GM19025 (cell line): ENCODE data around the gene TNFRSF8.
"Not testable (repeated sequence)": the region's sequence is repeated elsewhere in the genome, so short reads cannot be mapped to it uniquely, and the experiment has no call there.

Experiments used
- ATAC-seq: cut with Tn5 transposase; IDR thresholded peaks from one replicate; pipeline ENCODE4 v1.9.1; 2021; ENCODE audit warnings: mild to moderate bottlenecking, low read depth, moderate library complexity; ENCODE audit not compliant: unreplicated experiment

The TNFRSF8 gene

DNA sequence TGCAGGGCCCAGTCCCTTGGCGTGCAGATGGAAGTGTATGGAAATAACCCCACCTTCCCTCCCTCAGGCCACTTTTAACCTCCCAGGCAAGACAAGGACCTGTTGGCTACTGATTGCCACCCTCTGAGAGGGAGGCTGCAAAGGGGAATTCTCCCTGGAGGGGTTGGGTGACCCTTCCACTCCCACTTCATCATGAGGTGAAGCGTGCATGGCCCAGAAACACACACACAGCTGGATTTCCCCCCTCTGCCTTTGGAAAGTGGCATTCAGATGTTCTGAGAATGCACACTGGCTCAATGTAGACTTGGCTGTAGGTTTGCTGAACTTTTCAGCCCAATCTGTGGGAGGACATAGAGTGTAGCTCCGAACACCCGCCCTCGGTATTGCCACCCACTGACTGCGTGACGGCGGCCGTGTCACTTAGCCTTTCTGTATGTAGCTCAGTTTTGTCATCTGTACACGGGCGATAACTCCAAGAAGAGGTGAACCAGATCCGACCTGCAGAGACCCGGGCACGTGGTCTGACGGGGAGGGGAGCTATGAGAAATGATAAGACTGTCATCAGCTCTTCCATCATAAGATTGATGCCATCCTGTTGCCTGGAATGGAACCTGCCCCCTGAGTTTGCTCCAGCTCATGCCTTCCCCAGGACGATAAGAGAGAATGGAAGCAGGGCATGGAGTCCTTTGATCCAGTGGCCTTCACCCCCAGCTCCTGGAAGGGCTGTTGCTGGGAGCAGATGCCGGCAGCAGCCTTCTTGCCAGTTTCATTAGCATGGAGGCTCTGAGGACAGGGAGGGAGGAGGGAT is 24.5 kb upstream of the TNFRSF8 start:
- no peak for ATAC-seq

DNA sequence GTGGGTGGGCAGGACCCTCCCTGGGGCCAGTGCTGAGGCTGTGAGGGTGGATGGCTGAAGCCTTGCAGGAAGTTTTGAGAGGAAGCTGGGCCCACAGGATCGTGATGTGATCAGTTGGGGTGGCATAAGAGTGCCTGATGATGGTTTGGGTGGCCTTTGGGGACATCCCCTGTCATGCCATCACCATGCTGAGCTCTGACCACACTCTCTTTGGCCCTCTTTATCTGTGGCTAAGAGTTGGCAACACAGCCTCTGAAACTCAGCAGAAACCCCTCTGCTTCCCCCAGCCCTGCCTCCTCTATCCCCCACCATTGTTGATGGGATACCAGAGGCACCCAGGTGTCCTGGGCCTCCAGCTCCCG is 24.0 kb upstream of the TNFRSF8 start:
- ATAC-seq: no peak

DNA sequence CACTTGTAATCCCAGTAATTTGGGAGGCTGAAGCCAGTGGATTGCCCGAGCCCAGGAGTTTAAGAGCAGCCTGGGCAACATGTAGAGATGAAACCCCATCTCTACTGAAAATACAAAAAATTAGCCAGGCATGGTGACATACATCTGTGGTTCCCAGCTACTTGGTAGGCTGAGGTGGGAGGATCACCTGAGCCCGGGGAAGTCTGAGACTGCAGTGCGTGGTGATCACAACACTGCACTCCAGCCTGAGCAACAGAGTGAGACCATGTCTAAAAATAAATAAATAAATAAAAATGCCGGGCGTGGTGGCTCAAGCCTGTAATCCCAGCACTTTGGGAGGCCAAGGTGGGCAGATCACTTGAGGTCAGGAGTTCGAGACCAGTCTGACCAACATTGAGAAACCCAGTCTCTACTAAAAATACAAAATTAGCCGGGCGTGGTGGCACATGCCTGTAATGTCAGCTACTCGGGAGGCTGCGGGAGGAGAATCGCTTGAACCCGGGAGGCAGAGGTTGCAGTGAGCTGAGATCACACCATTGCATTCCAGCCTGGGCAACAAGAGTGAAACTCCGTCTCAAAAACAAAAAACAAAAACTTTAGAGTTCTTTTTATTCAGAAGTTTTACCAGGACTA is 23.2 kb upstream of the TNFRSF8 start:
- not testable (repeated sequence) for ATAC-seq

DNA sequence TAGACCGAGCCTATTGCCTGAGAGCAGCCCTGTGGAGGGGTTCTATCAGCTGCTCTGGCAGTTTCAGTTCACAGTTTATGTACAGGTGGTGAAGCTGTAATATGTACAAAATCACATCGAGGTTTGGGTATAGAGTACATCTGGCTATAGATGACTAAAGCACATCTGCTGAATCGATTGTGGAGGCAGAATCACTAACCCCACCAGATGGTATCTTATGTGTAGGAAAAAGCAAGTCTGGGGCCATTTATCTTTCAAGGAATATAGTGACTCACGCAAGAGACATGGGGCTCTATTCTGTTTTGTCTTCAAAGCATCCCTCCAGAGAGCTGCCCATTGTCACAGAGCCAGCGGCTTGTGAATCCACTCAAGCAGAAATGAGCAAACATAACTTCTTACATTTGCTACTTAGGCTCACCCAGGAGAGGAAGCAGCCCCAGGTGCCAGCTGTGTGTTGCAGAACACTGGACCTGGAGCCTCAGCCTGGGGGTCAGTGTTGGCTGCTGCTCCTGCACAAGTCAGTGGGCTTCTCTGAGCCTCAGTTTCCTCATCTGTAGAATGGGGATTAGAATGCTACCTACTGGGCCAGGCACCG is 22.5 kb upstream of the TNFRSF8 start:
- peak; percentile 74 for ATAC-seq

DNA sequence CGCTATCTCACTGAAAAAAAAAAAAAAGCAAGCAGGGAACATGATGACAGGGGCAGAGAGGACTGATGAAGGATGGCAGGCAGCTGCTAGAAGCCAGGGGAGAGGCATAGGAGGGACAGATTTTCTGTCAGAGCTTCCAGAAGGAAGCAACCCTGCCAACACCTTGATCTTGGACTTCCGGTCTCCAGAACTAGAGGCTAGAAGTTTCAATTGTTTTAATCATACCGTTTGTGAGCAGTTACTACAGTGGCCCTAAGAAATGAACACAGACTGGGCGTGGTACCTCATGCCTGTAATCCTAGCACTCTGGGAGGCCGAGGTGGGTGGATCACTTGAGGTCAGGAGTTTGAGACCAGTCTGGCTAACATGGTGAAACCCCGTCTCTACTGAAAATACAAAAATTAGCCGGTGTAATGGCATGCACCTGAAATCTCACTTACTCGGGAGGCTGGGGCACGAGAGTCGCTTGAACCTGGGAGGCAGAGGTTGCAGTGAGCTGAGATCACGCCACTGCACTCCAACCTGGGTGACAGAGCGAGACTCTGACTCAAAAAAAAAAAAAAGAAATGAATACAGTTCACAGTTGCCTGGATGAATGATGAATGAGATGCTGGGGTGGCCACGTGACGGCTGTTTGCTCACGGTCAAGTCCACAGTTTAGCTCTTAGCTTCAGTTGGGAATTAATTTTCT is 18.8 kb upstream of the TNFRSF8 start:
- not testable (repeated sequence) for ATAC-seq

DNA sequence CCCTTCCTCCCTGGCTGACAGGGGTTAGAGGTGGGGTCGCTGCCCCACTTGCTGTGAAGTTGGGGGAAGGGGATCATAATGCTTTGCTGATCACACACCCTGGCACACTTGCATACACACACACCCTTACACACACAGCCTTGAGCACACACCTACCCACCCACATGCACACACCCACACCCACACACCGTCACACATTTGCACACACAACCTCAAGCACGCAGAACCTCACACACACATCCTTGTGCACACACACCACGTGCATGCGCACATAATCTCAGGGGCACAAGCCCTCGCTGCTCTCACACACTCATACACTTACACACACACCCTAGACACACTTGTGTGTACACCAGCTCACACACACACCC is 16.4 kb upstream of the TNFRSF8 start:
- ATAC-seq: no peak

DNA sequence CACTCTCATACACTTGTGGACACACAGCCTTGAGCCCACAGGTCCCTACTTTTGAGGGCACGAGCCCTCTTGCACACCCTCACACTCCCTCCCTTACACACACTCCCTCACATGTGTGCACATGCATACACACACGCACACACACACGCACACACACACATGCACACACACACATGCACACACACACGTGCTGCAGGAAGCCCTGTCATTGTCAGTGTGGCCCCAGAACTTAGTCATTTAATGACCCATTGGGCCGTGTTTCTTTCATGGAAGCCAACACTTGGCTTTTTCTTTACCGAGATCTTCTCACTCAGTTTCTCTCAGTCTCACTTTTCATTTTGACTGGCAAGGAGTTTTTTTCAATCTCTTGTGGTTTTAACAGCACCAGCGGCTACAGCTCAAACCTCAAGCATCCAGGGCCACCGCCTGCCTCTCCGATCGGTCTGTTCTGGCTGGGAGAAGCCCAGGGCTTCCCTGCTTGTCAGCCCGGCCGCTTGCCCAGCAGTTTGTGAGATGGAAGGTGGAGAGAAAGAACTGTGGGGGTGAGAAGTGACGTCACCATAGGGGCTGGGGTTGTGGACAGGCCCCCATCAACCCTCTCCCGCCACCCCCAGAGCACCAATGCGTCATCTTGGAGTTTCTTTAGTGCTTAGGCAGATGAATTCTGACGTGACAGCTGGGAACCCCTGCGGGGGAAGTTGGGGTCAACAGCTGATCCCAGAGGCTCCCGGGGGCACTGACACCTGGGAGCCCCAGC is 15.8 kb upstream of the TNFRSF8 start:
- peak; percentile 31 for ATAC-seq

DNA sequence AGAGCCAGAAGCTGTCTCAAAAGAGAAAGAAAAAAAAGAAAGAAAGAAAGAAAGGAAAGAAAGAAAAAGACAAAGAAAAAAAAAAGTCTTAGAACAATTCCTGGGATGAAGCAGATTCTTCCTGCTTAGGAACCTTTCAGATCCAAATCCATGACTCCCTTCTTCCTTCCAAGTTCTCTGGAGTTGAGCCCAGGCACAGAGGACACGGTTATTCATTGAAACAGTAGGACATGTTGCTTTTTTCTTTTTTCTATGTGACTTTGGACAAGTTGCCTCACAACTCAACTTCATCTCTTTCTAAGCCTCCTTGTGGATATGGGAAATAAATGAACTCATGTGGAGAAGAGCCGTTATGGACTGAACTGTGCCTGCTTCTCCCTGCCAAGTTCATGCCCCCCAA is 14.7 kb upstream of the TNFRSF8 start:
- ATAC-seq: no peak

DNA sequence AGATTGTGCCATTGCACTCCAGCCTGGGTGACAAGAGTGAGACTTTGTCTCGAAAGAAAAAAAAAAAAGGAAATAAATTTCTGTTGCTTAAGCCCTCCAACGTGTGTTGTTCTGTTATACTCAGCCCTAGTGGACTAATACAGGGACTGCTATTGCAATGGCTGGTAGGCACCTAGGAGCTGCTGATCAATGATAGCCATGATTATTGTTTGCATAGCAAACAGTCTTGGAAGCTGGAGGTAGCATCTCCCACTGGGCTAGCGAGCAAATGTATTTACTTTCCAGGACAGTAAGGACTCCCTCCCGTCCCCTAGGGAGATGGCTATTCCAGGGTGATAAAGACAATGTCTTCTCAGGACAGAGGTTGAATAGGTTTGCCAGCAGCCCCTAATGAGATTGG is 13.5 kb upstream of the TNFRSF8 start:
- no peak for ATAC-seq

DNA sequence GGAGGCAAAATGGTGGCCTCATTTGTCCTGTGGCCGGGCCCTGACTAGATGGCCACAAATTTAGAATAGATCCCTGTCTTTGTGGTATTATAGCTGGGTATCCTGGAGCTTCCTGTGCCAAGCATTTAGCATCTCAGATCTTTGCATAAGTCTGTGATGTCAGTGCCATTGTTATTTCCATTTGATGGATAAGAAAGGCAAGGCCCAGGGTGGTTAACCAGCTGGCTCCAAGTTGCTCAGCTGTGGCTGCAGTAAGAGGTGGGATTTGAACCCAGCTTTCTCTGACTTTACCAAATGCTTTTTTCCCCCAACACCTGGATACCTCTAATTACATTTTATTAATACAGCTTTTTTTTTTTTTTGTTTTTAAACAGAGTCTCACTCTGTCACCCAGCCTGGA is 11.7 kb upstream of the TNFRSF8 start:
- ATAC-seq: no peak

DNA sequence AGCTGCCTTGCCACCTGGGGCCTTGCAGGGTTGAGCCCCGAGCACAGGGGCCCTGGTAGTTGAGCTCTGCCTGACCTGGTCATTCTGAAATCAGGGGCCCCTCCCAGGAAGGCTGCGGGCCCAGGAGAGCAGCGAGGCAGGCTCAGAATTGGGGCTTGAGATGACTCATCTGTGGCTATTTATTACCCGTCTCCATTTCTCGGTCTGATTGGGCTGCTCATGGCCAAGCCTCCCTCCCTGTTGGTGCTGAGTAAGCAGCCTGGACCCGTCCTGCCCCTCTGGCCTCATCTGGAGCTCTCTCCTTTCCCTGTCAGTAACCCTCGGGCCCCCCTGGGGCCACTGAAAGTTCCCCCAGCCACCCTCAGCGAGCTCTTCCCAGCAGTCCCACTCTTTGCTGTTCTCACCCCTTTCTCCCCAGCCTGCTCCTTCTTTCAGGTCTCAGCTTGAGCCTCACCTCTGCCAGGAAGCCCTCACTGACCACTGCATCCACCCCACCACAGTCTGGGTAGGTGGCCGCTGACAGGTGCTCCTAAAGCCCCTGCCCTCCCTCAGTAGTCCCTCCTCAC is 11.0 kb upstream of the TNFRSF8 start:
- peak; percentile 65 for ATAC-seq

DNA sequence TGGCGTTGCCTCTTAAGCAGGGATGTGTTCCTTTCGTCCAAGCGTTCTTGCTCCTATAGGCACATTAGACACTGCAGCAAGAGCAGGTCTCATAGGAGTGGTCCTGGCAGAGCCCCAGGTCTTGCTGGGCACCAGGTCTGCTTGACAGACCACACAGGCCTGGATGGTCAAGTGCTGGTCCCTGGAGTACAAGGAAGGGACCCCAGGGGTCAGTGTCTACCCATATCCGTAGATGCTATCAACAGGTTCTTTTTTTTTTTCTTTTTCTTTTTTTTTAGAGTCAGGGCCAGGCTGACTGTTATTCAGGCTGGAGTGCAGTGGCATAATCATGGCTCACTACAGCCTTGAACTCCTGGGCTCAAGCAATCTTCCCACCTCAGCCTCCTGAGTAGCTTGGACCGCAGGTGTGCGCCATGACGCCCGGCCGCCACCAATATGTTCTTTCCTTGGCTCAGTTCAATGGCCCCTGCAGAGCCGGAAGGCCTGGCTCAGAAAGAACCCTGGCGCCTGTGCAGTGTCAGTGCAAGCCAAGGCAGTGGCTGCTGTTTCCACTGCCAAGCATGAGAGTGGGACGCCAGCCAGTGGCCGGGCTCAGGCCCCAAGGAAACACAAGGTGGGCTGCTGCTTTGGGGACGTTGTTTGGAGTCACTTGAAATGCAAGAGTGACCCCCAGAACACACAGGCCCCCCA is 10.0 kb upstream of the TNFRSF8 start:
- no peak for ATAC-seq

DNA sequence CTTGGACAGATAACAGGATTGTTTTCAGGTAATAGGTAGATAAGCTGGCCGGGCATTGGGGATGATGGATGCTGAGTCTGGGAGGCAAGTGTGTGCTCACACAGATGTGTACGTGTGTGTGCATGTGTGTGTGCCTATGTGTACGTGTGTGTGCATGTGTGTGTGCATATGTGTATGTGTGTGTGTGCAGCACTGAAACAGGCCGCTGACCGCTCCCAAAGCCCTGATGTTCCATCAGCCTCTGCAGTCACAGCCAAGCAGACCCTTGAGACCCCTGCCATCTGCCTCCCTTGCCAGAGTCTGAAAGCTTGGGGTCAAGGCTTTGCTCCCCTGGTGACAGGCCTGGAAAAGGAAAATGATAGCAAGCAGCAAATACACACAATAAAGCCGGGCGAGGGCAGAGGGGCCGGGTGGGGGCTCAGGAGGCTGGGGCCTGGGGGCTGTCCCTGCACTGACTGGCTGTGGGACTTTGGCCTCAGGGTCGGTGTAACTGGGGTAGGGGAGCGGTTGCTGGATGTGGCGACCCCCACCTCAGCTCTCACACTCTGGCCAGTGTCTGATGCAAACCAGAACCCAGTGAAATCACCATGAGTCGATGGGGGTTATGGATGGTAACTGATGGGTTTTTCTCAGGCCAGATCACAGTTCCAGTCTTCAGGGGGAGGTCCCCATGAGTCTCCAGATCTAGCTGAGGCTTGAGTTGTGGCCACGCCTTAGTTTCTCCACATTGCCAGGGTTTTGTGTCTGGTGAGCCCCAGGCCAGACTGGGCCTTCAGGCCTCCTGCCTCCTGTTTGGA is 9.2 kb upstream of the TNFRSF8 start:
- no peak for ATAC-seq

DNA sequence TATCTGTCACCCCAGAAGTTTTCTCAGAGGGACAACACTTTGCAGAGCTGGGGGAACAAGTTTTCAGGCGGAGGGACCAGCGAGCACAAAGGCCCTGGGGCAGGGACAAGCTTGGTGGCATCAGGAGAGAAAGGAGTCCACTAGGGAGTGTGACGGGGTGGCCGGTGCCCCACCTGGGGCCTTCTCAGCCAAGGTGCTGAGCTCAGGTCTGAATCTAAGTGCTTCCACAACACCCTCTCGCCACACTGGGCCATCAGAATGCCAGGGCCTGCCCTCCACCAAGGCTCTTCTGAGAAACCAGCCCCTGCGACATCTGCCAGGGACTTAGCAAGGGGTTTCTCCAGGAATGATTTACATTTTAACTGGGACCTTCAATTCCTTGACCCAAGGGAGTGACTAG is 7.8 kb upstream of the TNFRSF8 start:
- ATAC-seq: no peak

DNA sequence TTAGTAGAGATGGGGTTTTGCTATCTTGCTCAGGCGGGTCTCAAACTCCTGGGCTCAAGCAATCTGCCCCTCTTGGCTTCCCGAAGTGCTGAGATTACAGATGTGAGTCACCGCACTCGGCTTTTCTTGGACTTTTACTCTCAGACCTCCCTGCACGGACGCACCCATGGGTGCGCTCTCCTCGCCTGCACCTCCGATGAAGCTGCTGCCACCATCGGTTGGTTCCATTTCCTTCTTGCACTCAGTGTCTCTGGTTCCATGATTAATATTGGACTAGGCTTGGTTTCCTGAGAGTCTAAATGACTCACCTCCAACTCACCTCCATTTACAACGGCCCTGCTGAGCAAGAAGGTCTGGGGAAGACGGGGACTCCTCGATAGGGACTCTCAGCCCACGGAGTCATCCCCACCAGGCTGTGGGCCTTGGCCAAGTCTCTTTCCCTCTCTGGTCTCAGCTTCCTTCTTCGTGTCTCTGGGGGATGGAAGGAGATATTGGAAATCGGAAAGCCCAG is 6.7 kb upstream of the TNFRSF8 start:
- no peak for ATAC-seq

DNA sequence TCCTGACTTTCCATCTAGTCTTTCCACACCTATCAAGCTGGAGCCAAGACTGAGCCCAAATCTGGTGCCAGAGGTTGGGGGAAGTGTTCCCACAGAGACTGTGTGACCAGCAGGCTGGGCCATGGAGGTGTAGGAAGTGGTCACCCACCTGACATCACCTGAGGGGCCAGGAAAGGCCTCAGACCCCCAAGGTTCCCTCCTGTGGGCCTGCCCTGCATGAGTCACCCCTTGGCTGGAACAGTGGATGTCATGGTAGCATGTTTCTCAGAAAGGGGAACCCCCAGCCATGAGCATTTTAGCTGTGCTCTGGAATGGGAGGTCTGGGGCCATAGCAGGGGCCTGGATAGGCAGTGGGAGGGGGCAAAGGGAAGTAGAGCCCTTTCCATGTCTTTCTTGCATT is 5.7 kb upstream of the TNFRSF8 start:
- ATAC-seq: no peak

DNA sequence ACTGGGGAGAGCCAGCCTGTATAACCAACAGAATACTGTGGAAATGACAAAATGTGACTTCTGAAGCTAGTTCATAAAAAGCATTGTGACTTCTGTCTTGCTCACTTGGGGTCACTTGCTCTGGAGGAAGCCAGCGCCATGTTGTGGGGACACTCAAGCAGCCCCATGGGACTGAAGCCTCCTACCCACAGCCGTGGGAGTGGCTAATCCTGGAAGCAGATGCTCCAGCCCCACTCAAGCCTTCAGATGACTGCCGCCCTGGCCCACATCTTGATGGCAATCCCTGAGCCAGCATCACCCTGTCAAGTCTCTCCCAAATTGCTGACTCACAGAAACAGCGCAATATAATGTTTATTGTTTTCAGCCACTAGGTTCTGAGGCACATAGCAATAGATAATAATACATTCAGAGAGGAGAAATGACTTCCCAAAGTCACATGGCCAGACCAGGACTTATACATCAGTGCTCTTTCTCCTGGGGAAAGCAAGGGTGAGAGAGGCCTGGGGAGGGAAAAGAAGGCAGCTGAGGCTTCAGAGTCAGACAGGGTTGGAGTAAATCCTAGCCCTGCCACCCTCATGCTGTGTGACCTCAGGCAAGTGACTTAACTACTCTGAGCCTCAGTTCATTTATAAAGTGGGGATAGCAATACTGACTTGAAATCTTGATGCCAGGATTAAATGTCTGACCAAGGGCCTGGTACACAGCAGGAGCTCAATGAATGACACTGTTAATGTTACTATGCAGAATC is 5.0 kb upstream of the TNFRSF8 start:
- ATAC-seq: no peak

DNA sequence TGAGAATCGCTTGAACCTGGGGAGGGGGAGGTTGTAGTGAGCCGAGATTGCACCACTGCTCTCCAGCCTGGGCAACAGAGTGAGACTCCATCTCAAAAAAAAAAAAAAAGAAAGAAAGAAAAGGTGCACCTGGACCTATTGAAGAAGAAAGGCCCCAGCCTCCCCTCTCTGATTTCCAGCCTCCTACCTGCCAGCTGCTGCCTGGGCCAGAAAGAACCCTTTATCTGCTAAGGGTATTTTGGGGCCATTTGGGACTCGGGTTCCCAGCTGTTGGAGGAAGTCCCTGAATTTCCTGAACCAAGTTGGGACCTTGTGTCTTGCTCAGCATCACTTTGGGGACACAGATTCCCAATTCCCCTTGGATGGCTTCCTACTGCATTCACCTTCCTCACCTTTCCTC is 3.9 kb upstream of the TNFRSF8 start:
- ATAC-seq: no peak
